Stomach (tissue), 9 donors: ENCODE data around the gene CFAP57. TPM values are rescaled to one million over a fixed set of nuclear protein-coding genes. Genes with fewer than 3 reads are reported as not detected.

Source experiments
- DNase-seq, 2 donors: peaks; one replicate each; pipeline versions ENCODE4 v3.0.0 to v3.0.0-alpha.2; 2013 to 2019
- H3K27ac ChIP-seq, 5 donors: fragments of 200-600 bp in 4 of 5; sonication (generic) in 4 of 5; one replicate each; pipeline ENCODE4 v1.5.1; 2013 to 2019; ENCODE audit warnings: mild to moderate bottlenecking in 1 of 5, moderate library complexity in 1 of 5
- H3K27me3 ChIP-seq, 3 donors: fragments of 200-600 bp; sonication (generic); one replicate each; pipeline ENCODE4 v1.5.1; 2017 to 2019; ENCODE audit warnings: mixed run types in 1 of 3
- H3K36me3 ChIP-seq, 4 donors: fragments of 200-600 bp; sonication (generic); 1 replicate in 3 of 4; 2 replicates in 1 of 4; pipeline ENCODE4 v1.5.1; 2016 to 2019
- H3K4me1 ChIP-seq, 4 donors: fragments of 200-600 bp; sonication (generic); one replicate each; pipeline ENCODE4 v1.5.1; 2016 to 2019
- H3K4me3 ChIP-seq, 4 donors: fragments of 200-600 bp; sonication (generic) in 3 of 4; one replicate each; pipeline ENCODE4 v1.5.1; 2016 to 2019; ENCODE audit warnings: mild to moderate bottlenecking in 1 of 4
- H3K9me3 ChIP-seq, 4 donors: fragments of 200-600 bp; sonication (generic); one replicate each; pipeline ENCODE4 v1.5.1; 2016 to 2019
- CTCF ChIP-seq, 7 experiments: fragments of 450-650 bp in 4 of 7; fragments of 200-600 bp in 3 of 7; sonication (generic) in 3 of 7; IDR thresholded peaks; one replicate each; pipeline ENCODE4 v1.5.1; 2016 to 2019; ENCODE audit warnings: antibody characterized with exemption in 7 of 7, control low read depth in 2 of 7, mild to moderate bottlenecking in 1 of 7
- EP300 ChIP-seq: sonication (generic); formaldehyde crosslinking; IDR thresholded peaks from one replicate; pipeline ENCODE4 v1.6.1; 2017; ENCODE audit warnings: antibody characterized with exemption
- POLR2A ChIP-seq, 4 donors: fragments of 450-650 bp; IDR thresholded peaks; one replicate each; pipeline ENCODE4 v1.6.1; 2016; ENCODE audit warnings: antibody characterized with exemption in 4 of 4, control low read depth in 2 of 4, mild to moderate bottlenecking in 1 of 4, moderate library complexity in 1 of 4
- POLR2AphosphoS5 ChIP-seq, 3 donors: sonication (generic); formaldehyde crosslinking; IDR thresholded peaks; one replicate each; pipeline ENCODE4 v1.6.1; 2016; ENCODE audit warnings: antibody characterized with exemption in 3 of 3
- WGBS, 5 donors: extraction: QIAGEN DNeasy Blood & Tissue Kit in 3 of 5; methylation state at CpG; one replicate each; pipeline versions ENCODE4 v1.1.5 to v1.1.7; 2013 to 2018; 5-methylcytosine and 5-hydroxymethylcytosine counted together
- intact Hi-C: fragments of 100-400 bp; cut with DNase I; formaldehyde crosslinking; loops from one replicate; pipeline ENCODE4 v1.15.1; 2023; ENCODE audit warnings: low total_unique reads
- polyA plus RNA-seq, 3 donors: library from polyadenylated mRNA; stranded (reverse); fragments of 200-250 nt; gene quantifications; one replicate each; pipeline ENCODE4 v1.2.3, GENCODE V29; 2013
- total RNA-seq, 5 donors: library from RNA; depleted of rRNA; stranded (reverse); fragments of >200 nt; gene quantifications; one replicate each; pipeline versions ENCODE4 v1.1.0 to v1.2.3, GENCODE V29; 2014 to 2016
- donor health status: healthy with polysubstance abuse.
- donor health status: Bipolar disorder and iron deficiency.
- donor health status: healthy.

Gene CFAP57
- total and polyA plus RNA-seq, 8 donors = 0.08 to 1.4 (median 0.15) TPM; not detected in 3

GRCh38 chr1:43286533-43286932 is 114.4 kb downstream of the CFAP57 start:
- Histone ChIP-seq H3K9me3 (no peaks in the 10 kb centered on the region), H3K4me3 (no peak overlapping the region), H3K27ac (peak overlapping the region; percentile 59 to 88 (median 84)), H3K27me3 (peaks cover 0 to 4% (median 0%) of the 10 kb centered on the region in 3 donors), H3K36me3 (no peaks in the 10 kb centered on the region), H3K4me1 (peaks cover 5 to 42% (median 22%) of the 10 kb centered on the region in 4 donors)
- TF ChIP-seq POLR2A (IDR thresholded peaks at IDR 0.05) = no peak
- TF ChIP-seq CTCF (IDR thresholded peaks at IDR 0.05) = no peak
- TF ChIP-seq POLR2AphosphoS5 (IDR thresholded peaks at IDR 0.05) = no peak
- TF ChIP-seq EP300 = no peak
- DNase-seq = no peak
- WGBS, 5 donors = 94 to 97% (median 94%) methylated on average over 5 of the region's 5 CpGs
- intact Hi-C loops = no loop called here

- Histone ChIP-seq H3K36me3 (no peaks in the 10 kb centered on the region), H3K9me3 (no peaks in the 10 kb centered on the region), H3K27ac (peak overlapping the region in 2 of 5 donors; percentile 39 to 49), H3K4me3 (no peak overlapping the region), H3K4me1 (peaks cover 2 to 31% (median 15%) of the 10 kb centered on the region in 4 donors), H3K27me3 (peaks cover 0 to 4% (median 0%) of the 10 kb centered on the region in 3 donors)
- TF ChIP-seq POLR2AphosphoS5 (IDR thresholded peaks at IDR 0.05) = no peak
- TF ChIP-seq EP300 = no peak
- TF ChIP-seq POLR2A (IDR thresholded peaks at IDR 0.05) = no peak
- TF ChIP-seq CTCF (IDR thresholded peaks at IDR 0.05) = no peak
- 80 to 91% (median 81%) methylated on average over 9 of the region's 9 CpGs for WGBS, 5 donors
- intact Hi-C loops = no loop called here
- no peak for DNase-seq
Observed at GRCh38 chr1:43288058-43288784, 116.1 kb downstream of the CFAP57 start.

- peaks cover 0 to 4% (median 0%) of the 10 kb centered on the region in 3 donors for H3K27me3 ChIP-seq
- TF ChIP-seq POLR2AphosphoS5 (IDR thresholded peaks at IDR 0.05) (no peak), POLR2A (IDR thresholded peaks at IDR 0.05) (no peak)
- H3K4me3 ChIP-seq = no peak overlapping the region
- no peaks in the 10 kb centered on the region for H3K36me3 ChIP-seq
- peaks cover 0 to 27% (median 14%) of the 10 kb centered on the region in 4 donors for H3K4me1 ChIP-seq
- DNase-seq = peak in 1 of 2 donors; percentile 54
- H3K9me3 ChIP-seq = no peaks in the 10 kb centered on the region
- H3K27ac ChIP-seq = peak overlapping the region in 2 of 5 donors; percentile 39 to 49
- WGBS, 5 donors = 53 to 72% (median 60%) methylated on average over 12 of the region's 12 CpGs
- intact Hi-C loops = no loop called here
Observed at GRCh38 chr1:43288785-43289706, 116.9 kb downstream of the CFAP57 start.

- intact Hi-C loops = no loop called here
Observed at GRCh38 chr1:43292216-43292615, 120.1 kb downstream of the CFAP57 start.

More at GRCh38 chr1:43292216-43292615, 120.1 kb downstream of the CFAP57 start:
- no peak for TF ChIP-seq EP300
- no peak for TF ChIP-seq POLR2AphosphoS5 (IDR thresholded peaks at IDR 0.05)
- TF ChIP-seq POLR2A (IDR thresholded peaks at IDR 0.05) = no peak
- no peak for TF ChIP-seq CTCF (IDR thresholded peaks at IDR 0.05)
- peaks cover 16 to 41% (median 28%) of the 10 kb centered on the region in 4 donors for H3K4me1 ChIP-seq
- H3K27ac ChIP-seq = no peak overlapping the region
- H3K36me3 ChIP-seq = no peaks in the 10 kb centered on the region
- no peak overlapping the region for H3K4me3 ChIP-seq
- no peaks in the 10 kb centered on the region for H3K9me3 ChIP-seq
- DNase-seq = no peak
- no peaks in the 10 kb centered on the region for H3K27me3 ChIP-seq
- WGBS, 5 donors = 75 to 82% (median 82%) methylated on average over 7 of the region's 7 CpGs
